PC-9 (cell line): ENCODE measurements around the gene CEP112. TPM values are rescaled to one million over a fixed set of nuclear protein-coding genes. Genes with fewer than 3 reads are reported as not detected.

Experiments used
- BruUV-seq: library from RNA; stranded (reverse); fragments of 400-500 nt; replicated peaks from 2 replicates; lab custom pipeline; 2021; lab: Mats Ljungman, UMichigan
- CTCF ChIA-PET: fragments of 300-600 bp; sonication (Branson Sonifier 250); formaldehyde crosslinking; loops from one replicate; lab custom pipeline; 2022; ENCODE audit warnings: antibody characterized with exemption; lab: Charles Lee
- POLR2A ChIA-PET: fragments of 300-600 bp; sonication (Branson Sonifier 250); formaldehyde crosslinking; loops from one replicate; lab custom pipeline; 2022; ENCODE audit warnings: antibody characterized with exemption; ENCODE audit not compliant: unreplicated experiment; lab: Charles Lee
- DNase-seq, 2 experiments: peaks; one replicate each; pipeline versions ENCODE4 v3.0.0 to v3.0.0-alpha.2; 2015 to 2022; ENCODE audit warnings: mixed read lengths in 1 of 2
- H2AFZ ChIP-seq: fragments of 200-600 bp; sonication (generic); 2 replicates; pipeline ENCODE4 v1.8.1; 2017; ENCODE audit warnings: antibody characterized with exemption
- H3F3A ChIP-seq: fragments of 200-600 bp; sonication (generic); 2 replicates; pipeline ENCODE4 v1.8.1; 2017; ENCODE audit warnings: antibody characterized with exemption, mild to moderate bottlenecking, low read depth; ENCODE audit not compliant: insufficient read depth
- H3K27ac ChIP-seq: fragments of 200-600 bp; sonication (generic); 2 replicates; pipeline ENCODE4 v1.6.1; 2016; ENCODE audit warnings: mixed run types
- H3K27me3 ChIP-seq: fragments of 200-600 bp; sonication (generic); 2 replicates; pipeline ENCODE4 v1.6.1; 2016; ENCODE audit warnings: low read depth, mixed run types; ENCODE audit not compliant: insufficient read depth
- H3K36me3 ChIP-seq: fragments of 200-600 bp; sonication (generic); 2 replicates; pipeline ENCODE4 v1.6.1; 2016; ENCODE audit warnings: low read depth, mixed run types
- H3K4me1 ChIP-seq: fragments of 200-600 bp; sonication (generic); replicated peaks from 2 replicates; pipeline ENCODE4 v1.6.1; 2016; ENCODE audit warnings: mixed run types; ENCODE audit not compliant: insufficient read depth
- H3K4me2 ChIP-seq: fragments of 200-600 bp; sonication (generic); 2 replicates; pipeline ENCODE4 v1.6.1; 2017; ENCODE audit warnings: mixed run types
- H3K4me3 ChIP-seq: fragments of 200-600 bp; sonication (generic); 2 replicates; pipeline ENCODE4 v1.6.1; 2016; ENCODE audit warnings: mixed run types
- H3K79me2 ChIP-seq: fragments of 200-600 bp; sonication (generic); 2 replicates; pipeline ENCODE4 v1.6.1; 2017; ENCODE audit warnings: low read depth, mixed run types
- H3K9me2 ChIP-seq: fragments of 200-600 bp; sonication (generic); 2 replicates; pipeline ENCODE4 v1.8.1; 2017; ENCODE audit warnings: mild to moderate bottlenecking; ENCODE audit not compliant: insufficient read depth
- H3K9me3 ChIP-seq: fragments of 200-600 bp; sonication (generic); 2 replicates; pipeline ENCODE4 v1.8.1; 2016; ENCODE audit warnings: low read depth; ENCODE audit not compliant: insufficient read depth
- H4K20me1 ChIP-seq: fragments of 200-600 bp; sonication (generic); 2 replicates; pipeline ENCODE4 v1.8.1; 2017; ENCODE audit not compliant: insufficient read depth
- CTCF ChIP-seq: fragments of 200-600 bp; sonication (generic); conservative IDR thresholded peaks from 2 replicates; pipeline ENCODE4 v1.6.1; 2017; ENCODE audit warnings: mixed run types, antibody characterized with exemption, mild to moderate bottlenecking, moderate library complexity
- EZH2 ChIP-seq: fragments of 200-600 bp; sonication (generic); IDR thresholded peaks from 2 replicates; pipeline ENCODE4 v1.8.0; 2017; ENCODE audit warnings: antibody characterized with exemption, low read depth
- intact Hi-C: fragments of 100-400 bp; cut with micrococcal nuclease; formaldehyde crosslinking; loops from one replicate; pipeline ENCODE4 v1.10.0; 2022; ENCODE audit not compliant: unreplicated experiment
- total RNA-seq: library from RNA; stranded (reverse); gene quantifications from 2 replicates; pipeline ENCODE4 v1.2.3, GENCODE V29; 2021

CEP112 gene
- total RNA-seq, 1 experiment from 2014 or later: 4.3 TPM

DNA sequence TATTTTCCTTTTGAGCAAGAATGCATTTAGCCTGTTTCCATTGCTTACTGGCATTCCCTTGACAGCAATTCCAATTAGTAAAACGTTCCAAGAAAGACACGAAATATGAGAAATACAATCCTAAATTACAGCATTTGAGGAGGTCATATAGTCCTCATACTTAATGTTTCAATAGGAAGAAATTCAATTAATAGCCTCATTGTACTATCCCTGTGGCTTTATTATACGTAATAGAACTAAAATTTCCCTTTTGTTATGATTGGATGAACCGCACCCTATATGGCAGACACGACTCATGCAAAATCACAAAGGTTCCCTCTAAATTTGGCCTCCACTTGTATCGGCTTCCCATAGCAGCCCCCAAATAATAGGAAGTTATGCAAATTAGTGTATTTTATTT is 291.7 kb downstream of the CEP112 start:
- POLR2A ChIA-PET: no interaction called here
- intact Hi-C loops: no loop called here
- H3K4me3 ChIP-seq: no peak overlapping the region
- H3K36me3 ChIP-seq: no peaks in the 10 kb centered on the region
- H3K4me2 ChIP-seq: no peak overlapping the region
- H3K9me2 ChIP-seq: no peaks in the 10 kb centered on the region
- no peak for TF ChIP-seq EZH2
- no peak for TF ChIP-seq CTCF
- no peaks in the 10 kb centered on the region for H3K27me3 ChIP-seq
- CTCF ChIA-PET: no interaction called here
- no peaks in the 10 kb centered on the region for H4K20me1 ChIP-seq
- H3K9me3 ChIP-seq: no peaks in the 10 kb centered on the region
- no peaks in the 10 kb centered on the region for H3K79me2 ChIP-seq
- H2AFZ ChIP-seq: no peak overlapping the region
- no peak overlapping the region for H3K27ac ChIP-seq
- H3K4me1 ChIP-seq: no peaks in the 10 kb centered on the region
- no peaks in the 10 kb centered on the region for H3F3A ChIP-seq
- BruUV-seq: no TSS peak
- DNase-seq: no peak

DNA sequence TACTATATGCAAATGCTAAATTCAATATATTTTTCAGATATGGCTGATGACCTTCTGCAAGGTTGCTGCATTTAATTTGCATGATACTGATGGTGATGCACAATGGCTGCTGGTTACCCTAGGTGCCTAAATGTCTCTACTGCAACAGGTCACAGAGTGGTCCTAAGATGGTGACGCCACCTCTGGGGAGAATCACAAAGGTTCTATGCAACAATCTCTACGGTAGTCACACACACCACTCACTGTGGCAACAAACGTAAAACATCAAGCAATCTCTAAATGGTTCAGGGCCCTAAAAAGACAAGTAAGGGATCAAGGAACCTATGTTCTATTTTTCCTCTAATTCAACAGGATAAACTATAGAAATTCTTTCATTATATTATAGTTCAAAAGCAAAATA is 293.3 kb downstream of the CEP112 start:
- no peak overlapping the region for H2AFZ ChIP-seq
- H3K36me3 ChIP-seq: no peaks in the 10 kb centered on the region
- DNase-seq: no peak
- CTCF ChIA-PET: no interaction called here
- POLR2A ChIA-PET: no interaction called here
- no peak overlapping the region for H3K4me3 ChIP-seq
- no peak overlapping the region for H3K27ac ChIP-seq
- no peaks in the 10 kb centered on the region for H3K27me3 ChIP-seq
- H3K79me2 ChIP-seq: no peaks in the 10 kb centered on the region
- no peak overlapping the region for H3K4me2 ChIP-seq
- H3F3A ChIP-seq: no peaks in the 10 kb centered on the region
- H4K20me1 ChIP-seq: no peaks in the 10 kb centered on the region
- no peaks in the 10 kb centered on the region for H3K4me1 ChIP-seq
- BruUV-seq: no TSS peak
- TF ChIP-seq EZH2 (no peak), CTCF (no peak)
- intact Hi-C loops: no loop called here
- no peaks in the 10 kb centered on the region for H3K9me3 ChIP-seq
- H3K9me2 ChIP-seq: no peaks in the 10 kb centered on the region

DNA sequence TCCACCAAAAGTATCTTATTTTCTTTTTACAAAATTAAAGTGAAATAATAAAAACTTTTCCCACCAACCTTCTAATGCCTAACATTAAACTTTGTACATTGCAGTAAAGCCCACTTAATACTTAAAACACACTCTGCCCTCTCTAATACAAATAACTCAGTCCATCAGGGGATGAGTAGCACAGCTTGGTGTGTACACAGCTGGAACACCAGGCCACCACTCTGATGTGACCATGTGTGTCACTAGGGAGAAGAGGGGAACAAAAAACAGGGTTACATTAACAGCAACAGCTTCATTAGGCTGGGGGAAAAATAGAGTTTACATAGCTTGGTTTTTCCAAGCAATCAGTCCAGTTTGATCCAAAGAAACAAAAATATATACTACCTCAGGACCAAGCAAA is 295.0 kb downstream of the CEP112 start:
- H3K9me3 ChIP-seq: no peaks in the 10 kb centered on the region
- H4K20me1 ChIP-seq: no peaks in the 10 kb centered on the region
- intact Hi-C loops: no loop called here
- BruUV-seq: no TSS peak
- H3K27me3 ChIP-seq: no peaks in the 10 kb centered on the region
- no peaks in the 10 kb centered on the region for H3K4me1 ChIP-seq
- no peaks in the 10 kb centered on the region for H3K9me2 ChIP-seq
- no peaks in the 10 kb centered on the region for H3F3A ChIP-seq
- no peaks in the 10 kb centered on the region for H3K79me2 ChIP-seq
- no peak overlapping the region for H3K4me2 ChIP-seq
- no peak overlapping the region for H2AFZ ChIP-seq
- H3K36me3 ChIP-seq: no peaks in the 10 kb centered on the region
- TF ChIP-seq EZH2 (no peak), CTCF (no peak)
- no peak overlapping the region for H3K27ac ChIP-seq
- H3K4me3 ChIP-seq: no peak overlapping the region
- DNase-seq: no peak
- CTCF ChIA-PET: no interaction called here
- POLR2A ChIA-PET: no interaction called here
